ENCODE measurements around the gene TAS1R2. TPM values are rescaled to one million over a fixed set of nuclear protein-coding genes. Genes with fewer than 3 reads are reported as not detected.

The TAS1R2 gene
- total RNA-seq, 1 donor from 2014 or later: not detected

DNA sequence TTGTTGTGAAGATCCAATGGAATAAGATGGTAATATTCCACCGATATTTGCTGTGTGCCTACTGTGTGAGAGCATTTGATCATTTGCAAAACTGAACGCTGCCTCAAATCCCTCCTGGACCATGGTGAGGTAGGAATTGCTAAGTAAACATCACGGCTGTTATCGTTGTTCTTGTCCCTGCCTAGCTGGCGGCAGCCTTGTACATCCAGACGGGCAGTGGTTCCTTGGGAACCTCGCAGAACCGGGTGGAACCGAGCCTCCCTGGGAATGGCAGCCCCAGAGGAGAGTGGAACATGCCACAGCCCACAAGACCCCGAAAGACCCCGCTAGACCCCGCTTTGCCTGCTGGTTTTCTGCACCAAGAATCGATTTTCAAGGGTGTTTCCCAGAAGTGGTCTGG, 60.9 kb downstream of the TAS1R2 start:
- H3K9ac ChIP-seq: no peak overlapping the region
- peaks cover 8% of the 10 kb centered on the region for H3K27me3 Mint-ChIP-seq (ENCODE audit: insufficient read depth, low read depth)
- no peaks in the 10 kb centered on the region for H3K36me3 Mint-ChIP-seq
- no peak overlapping the region for H3K4me3 ChIP-seq
- peaks cover 8% of the 10 kb centered on the region for H3F3A ChIP-seq (ENCODE audit: low read depth)
- no peak overlapping the region for H3K4me2 ChIP-seq
- H2AFZ ChIP-seq (replicated peaks): no peak overlapping the region
- no peak for TF ChIP-seq EZH2 (IDR thresholded peaks at IDR 0.05)
- TF ChIP-seq, protein P1, sequence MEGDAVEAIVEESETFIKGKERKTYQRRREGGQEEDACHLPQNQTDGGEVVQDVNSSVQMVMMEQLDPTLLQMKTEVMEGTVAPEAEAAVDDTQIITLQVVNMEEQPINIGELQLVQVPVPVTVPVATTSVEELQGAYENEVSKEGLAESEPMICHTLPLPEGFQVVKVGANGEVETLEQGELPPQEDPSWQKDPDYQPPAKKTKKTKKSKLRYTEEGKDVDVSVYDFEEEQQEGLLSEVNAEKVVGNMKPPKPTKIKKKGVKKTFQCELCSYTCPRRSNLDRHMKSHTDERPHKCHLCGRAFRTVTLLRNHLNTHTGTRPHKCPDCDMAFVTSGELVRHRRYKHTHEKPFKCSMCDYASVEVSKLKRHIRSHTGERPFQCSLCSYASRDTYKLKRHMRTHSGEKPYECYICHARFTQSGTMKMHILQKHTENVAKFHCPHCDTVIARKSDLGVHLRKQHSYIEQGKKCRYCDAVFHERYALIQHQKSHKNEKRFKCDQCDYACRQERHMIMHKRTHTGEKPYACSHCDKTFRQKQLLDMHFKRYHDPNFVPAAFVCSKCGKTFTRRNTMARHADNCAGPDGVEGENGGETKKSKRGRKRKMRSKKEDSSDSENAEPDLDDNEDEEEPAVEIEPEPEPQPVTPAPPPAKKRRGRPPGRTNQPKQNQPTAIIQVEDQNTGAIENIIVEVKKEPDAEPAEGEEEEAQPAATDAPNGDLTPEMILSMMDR (IDR thresholded peaks at IDR 0.05): no peak
- no peaks in the 10 kb centered on the region for H3K9me3 ChIP-seq (ENCODE audit: low read depth)
- H3K27ac Mint-ChIP-seq: no peak overlapping the region
- no peak overlapping the region for H3K27ac ChIP-seq
- H3K9me3 Mint-ChIP-seq: no peaks in the 10 kb centered on the region
- peaks cover 17% of the 10 kb centered on the region for H3K4me1 Mint-ChIP-seq
- DNase-seq (ENCODE audit: low spot score): no peak
- H3K27me3 ChIP-seq: no peaks in the 10 kb centered on the region
- H3K36me3 ChIP-seq: no peaks in the 10 kb centered on the region
- peaks cover 17% of the 10 kb centered on the region for H3K4me1 ChIP-seq
- no peak overlapping the region for H3K4me3 Mint-ChIP-seq
- H3K79me2 ChIP-seq (ENCODE audit: low read depth): no peaks in the 10 kb centered on the region
- H4K20me1 ChIP-seq (ENCODE audit: low read depth): no peaks in the 10 kb centered on the region

GRCh38 chr1:18796950-18797349, 62.5 kb downstream of the TAS1R2 start:
- H3K9me3 ChIP-seq (ENCODE audit: low read depth): no peaks in the 10 kb centered on the region
- Mint-ChIP-seq H3K9me3 (no peaks in the 10 kb centered on the region), H3K27ac (no peak overlapping the region), H3K4me3 (no peak overlapping the region), H3K36me3 (no peaks in the 10 kb centered on the region), H3K4me1 (peaks cover 17% of the 10 kb centered on the region), H3K27me3 (ENCODE audit: insufficient read depth, low read depth) (peaks cover 8% of the 10 kb centered on the region)
- no peaks in the 10 kb centered on the region for H4K20me1 ChIP-seq (ENCODE audit: low read depth)
- DNase-seq (ENCODE audit: low spot score): no peak
- H3K27ac ChIP-seq: no peak overlapping the region
- H3K4me3 ChIP-seq: no peak overlapping the region
- no peak overlapping the region for H3K4me2 ChIP-seq
- H2AFZ ChIP-seq (replicated peaks): no peak overlapping the region
- peaks cover 8% of the 10 kb centered on the region for H3F3A ChIP-seq (ENCODE audit: low read depth)
- H3K27me3 ChIP-seq: peaks cover 4% of the 10 kb centered on the region
- H3K4me1 ChIP-seq: peaks cover 17% of the 10 kb centered on the region
- H3K9ac ChIP-seq: no peak overlapping the region
- TF ChIP-seq EZH2phosphoT487 (IDR thresholded peaks at IDR 0.05): no peak
- TF ChIP-seq, protein P1 (IDR thresholded peaks at IDR 0.05): no peak
- no peak for TF ChIP-seq EZH2 (IDR thresholded peaks at IDR 0.05)
- H3K36me3 ChIP-seq: no peaks in the 10 kb centered on the region
- H3K79me2 ChIP-seq (ENCODE audit: low read depth): no peaks in the 10 kb centered on the region

DNA sequence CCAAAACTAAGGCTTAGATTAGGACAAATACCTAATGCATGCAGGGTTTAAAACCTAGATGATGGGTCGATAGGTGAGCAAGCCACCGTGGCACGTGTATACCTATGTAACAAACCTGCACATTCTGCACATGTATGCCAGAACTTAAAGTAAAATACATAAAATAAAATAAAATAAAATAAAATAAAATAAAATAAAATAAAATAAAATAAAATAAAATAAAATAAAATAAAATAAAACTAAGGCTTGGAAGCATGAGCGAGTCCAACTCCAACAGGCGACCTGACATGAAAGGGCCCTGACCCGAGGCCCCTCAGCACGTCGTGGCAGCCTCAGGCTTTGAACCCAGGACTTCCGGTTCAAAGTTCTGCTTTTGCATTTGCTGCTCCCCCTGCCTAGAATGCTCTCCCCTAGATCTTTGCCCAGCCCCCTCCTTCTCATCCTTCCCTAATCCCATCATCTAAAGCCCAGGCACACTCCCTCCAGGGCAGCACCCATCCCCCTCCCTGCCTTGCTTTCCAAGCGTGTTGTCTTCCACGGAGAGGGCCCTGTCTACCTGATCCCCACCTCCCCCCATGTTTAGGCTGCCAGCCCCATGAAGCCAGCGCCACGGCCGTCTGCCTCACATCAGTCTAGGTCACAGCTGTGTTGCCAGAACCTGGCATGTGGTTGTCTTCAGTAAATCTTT, 64.3 kb downstream of the TAS1R2 start:
- H3K27me3 ChIP-seq: peaks cover 7% of the 10 kb centered on the region
- Mint-ChIP-seq H3K4me3 (no peak overlapping the region), H3K9me3 (no peaks in the 10 kb centered on the region), H3K27me3 (ENCODE audit: insufficient read depth, low read depth) (peaks cover 11% of the 10 kb centered on the region), H3K4me1 (peaks cover 17% of the 10 kb centered on the region), H3K27ac (no peak overlapping the region), H3K36me3 (no peaks in the 10 kb centered on the region)
- no peaks in the 10 kb centered on the region for H4K20me1 ChIP-seq (ENCODE audit: low read depth)
- no peak overlapping the region for H3K9ac ChIP-seq
- TF ChIP-seq EZH2phosphoT487 (IDR thresholded peaks at IDR 0.05): no peak
- H3K4me3 ChIP-seq: no peak overlapping the region
- no peak overlapping the region for H3K27ac ChIP-seq
- no peak overlapping the region for H2AFZ ChIP-seq (replicated peaks)
- H3K4me1 ChIP-seq: peaks cover 17% of the 10 kb centered on the region
- no peaks in the 10 kb centered on the region for H3K79me2 ChIP-seq (ENCODE audit: low read depth)
- DNase-seq (ENCODE audit: low spot score): peak; percentile 34
- peak overlapping the region; percentile 45 for H3K4me2 ChIP-seq
- H3F3A ChIP-seq (ENCODE audit: low read depth): peaks cover 8% of the 10 kb centered on the region
- H3K9me3 ChIP-seq (ENCODE audit: low read depth): no peaks in the 10 kb centered on the region
- no peaks in the 10 kb centered on the region for H3K36me3 ChIP-seq

DNA sequence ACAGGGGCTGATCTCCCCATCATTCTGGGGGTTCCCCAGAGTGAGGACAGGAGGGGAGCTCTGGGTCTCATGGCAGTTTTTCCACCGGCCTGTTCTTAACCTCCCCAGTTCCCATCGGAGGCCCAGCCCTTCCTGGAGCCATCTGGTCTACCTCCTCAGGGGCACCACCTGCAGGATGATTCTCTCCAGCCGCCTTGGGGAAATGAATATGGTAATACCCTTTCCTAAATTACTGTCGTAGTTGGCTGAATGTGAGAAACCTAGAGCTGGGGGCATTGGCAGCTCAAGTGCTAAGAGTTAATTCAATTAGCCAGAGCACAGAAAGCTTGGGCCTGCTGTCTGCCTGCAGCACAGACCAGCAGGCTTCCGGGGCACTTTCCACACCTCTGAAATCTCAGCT, 64.9 kb downstream of the TAS1R2 start:
- peak overlapping the region; percentile 11 for H3K27ac Mint-ChIP-seq
- Histone ChIP-seq H3K4me1 (peaks cover 17% of the 10 kb centered on the region), H3K79me2 (ENCODE audit: low read depth) (no peaks in the 10 kb centered on the region), H2AFZ (replicated peaks) (peak overlapping the region; percentile 36), H3K4me3 (no peak overlapping the region), H3K27ac (no peak overlapping the region), H3K9me3 (ENCODE audit: low read depth) (no peaks in the 10 kb centered on the region), H3K4me2 (peak overlapping the region; percentile 31), H3K9ac (no peak overlapping the region), H4K20me1 (ENCODE audit: low read depth) (no peaks in the 10 kb centered on the region), H3F3A (ENCODE audit: low read depth) (peaks cover 8% of the 10 kb centered on the region), H3K36me3 (no peaks in the 10 kb centered on the region), H3K27me3 (peaks cover 7% of the 10 kb centered on the region)
- H3K27me3 Mint-ChIP-seq (ENCODE audit: insufficient read depth, low read depth): peaks cover 11% of the 10 kb centered on the region
- no peak overlapping the region for H3K4me3 Mint-ChIP-seq
- H3K9me3 Mint-ChIP-seq: no peaks in the 10 kb centered on the region
- peaks cover 17% of the 10 kb centered on the region for H3K4me1 Mint-ChIP-seq
- H3K36me3 Mint-ChIP-seq: no peaks in the 10 kb centered on the region
- peak; percentile 64 for DNase-seq (ENCODE audit: low spot score)
- TF ChIP-seq, protein P1 (IDR thresholded peaks at IDR 0.05): peak; percentile 51
- no peak for TF ChIP-seq EZH2 (IDR thresholded peaks at IDR 0.05)

Data from neural progenitor cell (in vitro differentiated cells).